ENCODE results near the gene NME1. TPM values are rescaled to one million over a fixed set of nuclear protein-coding genes. Genes with fewer than 3 reads are reported as not detected.

NME1 gene
- total and polyA plus RNA-seq, 9 of the 15 experiments (the other 6 are each of a cell fraction or from before 2014, with no cell fraction given) = 449 to 1,588 (median 604) TPM

DNA sequence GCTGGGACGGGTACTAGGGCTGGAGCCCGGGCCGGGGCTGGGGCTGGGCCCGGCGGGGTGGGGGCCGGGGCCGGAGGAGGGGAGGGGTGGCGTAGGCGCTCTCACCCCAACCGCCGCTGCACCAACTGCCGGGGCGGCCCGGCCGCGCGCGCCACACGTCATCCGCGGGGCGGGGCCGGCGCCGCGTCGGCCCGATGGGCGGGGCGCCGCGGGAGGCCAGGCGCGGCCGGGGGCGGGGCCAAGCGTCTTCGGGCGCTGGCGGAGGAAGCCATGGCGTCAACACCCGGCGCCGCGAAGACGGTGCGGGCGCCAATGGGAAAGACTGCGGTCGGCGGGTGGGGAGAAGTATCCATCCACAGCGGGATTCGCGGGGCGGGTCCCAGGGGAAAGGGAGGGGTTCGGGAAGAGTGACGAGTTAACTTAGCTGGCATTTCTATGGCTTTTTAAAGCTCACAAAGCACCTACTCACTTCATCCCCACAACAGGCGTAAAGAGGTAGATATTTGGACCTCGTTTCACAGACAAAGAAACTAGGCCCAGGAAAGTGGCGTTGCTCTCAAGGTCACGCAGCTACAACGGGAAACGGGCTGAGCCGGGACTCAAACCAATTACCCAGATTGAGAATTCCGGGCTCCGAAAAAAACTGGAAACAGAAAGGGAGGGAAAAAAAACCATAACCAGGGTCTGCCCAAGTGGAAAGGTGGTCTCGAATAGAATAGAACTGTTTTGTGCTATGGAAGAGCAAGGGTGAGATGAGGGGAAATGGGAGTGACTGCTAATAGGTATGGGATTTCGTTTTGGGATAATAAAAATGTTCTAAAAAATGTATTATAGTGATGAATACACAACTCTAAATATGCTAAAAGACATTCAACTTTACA is 32.4 kb upstream of the NME1 start, which contains the start of gene SPAG9 (continued):
- TF ChIP-seq, protein P1, sequence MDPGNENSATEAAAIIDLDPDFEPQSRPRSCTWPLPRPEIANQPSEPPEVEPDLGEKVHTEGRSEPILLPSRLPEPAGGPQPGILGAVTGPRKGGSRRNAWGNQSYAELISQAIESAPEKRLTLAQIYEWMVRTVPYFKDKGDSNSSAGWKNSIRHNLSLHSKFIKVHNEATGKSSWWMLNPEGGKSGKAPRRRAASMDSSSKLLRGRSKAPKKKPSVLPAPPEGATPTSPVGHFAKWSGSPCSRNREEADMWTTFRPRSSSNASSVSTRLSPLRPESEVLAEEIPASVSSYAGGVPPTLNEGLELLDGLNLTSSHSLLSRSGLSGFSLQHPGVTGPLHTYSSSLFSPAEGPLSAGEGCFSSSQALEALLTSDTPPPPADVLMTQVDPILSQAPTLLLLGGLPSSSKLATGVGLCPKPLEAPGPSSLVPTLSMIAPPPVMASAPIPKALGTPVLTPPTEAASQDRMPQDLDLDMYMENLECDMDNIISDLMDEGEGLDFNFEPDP (CRISPR knock-in tag; IDR thresholded peaks at IDR 0.05) = no peak
- TF ChIP-seq CREM (IDR thresholded peaks at IDR 0.05; ENCODE audit: low read depth) (peak; percentile 97), CXXC5 (CRISPR knock-in tag; IDR thresholded peaks at IDR 0.05) (peak; percentile 84), ZNF384 (IDR thresholded peaks at IDR 0.05; ENCODE audit: low read depth, low read length) (no peak), ZBTB7A (IDR thresholded peaks at IDR 0.05; ENCODE audit: borderline replicate concordance, control insufficient read depth, low read depth, low read length) (peak; percentile 53; the same call in 1 of the 2 replicates), BACH1 (tag; IDR thresholded peaks at IDR 0.05) (0 out of 2 replicates have a peak, but pooled peaks have one; percentile 69), NR2C2 (CRISPR knock-in tag; IDR thresholded peaks at IDR 0.05) (no peak), NR2C2 (tag; IDR thresholded peaks at IDR 0.05) (peak; percentile 65; the same call in 1 of the 2 replicates), ZNF707 (CRISPR knock-in tag; conservative IDR thresholded peaks at IDR 0.05) (no peak), CEBPB (tag; IDR thresholded peaks at IDR 0.05) (no peak), FOS (IDR thresholded peaks at IDR 0.05; ENCODE audit: extremely low read depth, insufficient read length) (no peak), PRPF4 (IDR thresholded peaks at IDR 0.05; ENCODE audit: insufficient read depth, low read depth, low read length, poor library complexity, severe bottlenecking) (no peak), HDAC2 (IDR thresholded peaks at IDR 0.05) (peak; percentile 38; the same call in 1 of the 2 replicates), SRF (CRISPR knock-in tag; IDR thresholded peaks at IDR 0.05) (no peak), ILK (tag; IDR thresholded peaks at IDR 0.05; ENCODE audit: borderline replicate concordance, low read depth) (no peak), OTX1 (CRISPR knock-in tag; IDR thresholded peaks at IDR 0.05) (peak; percentile 55; the same call in 1 of the 2 replicates), ZNF436 (CRISPR knock-in tag; IDR thresholded peaks at IDR 0.05) (no peak), HMGN3 (IDR thresholded peaks at IDR 0.05; ENCODE audit: borderline replicate concordance, extremely low read depth, insufficient read length, low read depth, low read length) (peak; percentile 27), GTF2A2 (tag; IDR thresholded peaks at IDR 0.05) (no peak), MEIS2 (IDR thresholded peaks at IDR 0.05; ENCODE audit: partially characterized antibody) (no peak), RBM22 (IDR thresholded peaks at IDR 0.05; ENCODE audit: low read depth, low read length, poor library complexity, severe bottlenecking) (no peak)
- TF ChIP-seq, protein P2, sequence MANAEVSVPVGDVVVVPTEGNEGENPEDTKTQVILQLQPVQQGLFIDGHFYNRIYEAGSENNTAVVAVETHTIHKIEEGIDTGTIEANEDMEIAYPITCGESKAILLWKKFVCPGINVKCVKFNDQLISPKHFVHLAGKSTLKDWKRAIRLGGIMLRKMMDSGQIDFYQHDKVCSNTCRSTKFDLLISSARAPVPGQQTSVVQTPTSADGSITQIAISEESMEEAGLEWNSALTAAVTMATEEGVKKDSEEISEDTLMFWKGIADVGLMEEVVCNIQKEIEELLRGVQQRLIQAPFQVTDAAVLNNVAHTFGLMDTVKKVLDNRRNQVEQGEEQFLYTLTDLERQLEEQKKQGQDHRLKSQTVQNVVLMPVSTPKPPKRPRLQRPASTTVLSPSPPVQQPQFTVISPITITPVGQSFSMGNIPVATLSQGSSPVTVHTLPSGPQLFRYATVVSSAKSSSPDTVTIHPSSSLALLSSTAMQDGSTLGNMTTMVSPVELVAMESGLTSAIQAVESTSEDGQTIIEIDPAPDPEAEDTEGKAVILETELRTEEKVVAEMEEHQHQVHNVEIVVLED (CRISPR knock-in tag; IDR thresholded peaks at IDR 0.05) = peak; percentile 65; the same call in 1 of the 2 replicates
- TF ChIP-seq, protein P3, sequence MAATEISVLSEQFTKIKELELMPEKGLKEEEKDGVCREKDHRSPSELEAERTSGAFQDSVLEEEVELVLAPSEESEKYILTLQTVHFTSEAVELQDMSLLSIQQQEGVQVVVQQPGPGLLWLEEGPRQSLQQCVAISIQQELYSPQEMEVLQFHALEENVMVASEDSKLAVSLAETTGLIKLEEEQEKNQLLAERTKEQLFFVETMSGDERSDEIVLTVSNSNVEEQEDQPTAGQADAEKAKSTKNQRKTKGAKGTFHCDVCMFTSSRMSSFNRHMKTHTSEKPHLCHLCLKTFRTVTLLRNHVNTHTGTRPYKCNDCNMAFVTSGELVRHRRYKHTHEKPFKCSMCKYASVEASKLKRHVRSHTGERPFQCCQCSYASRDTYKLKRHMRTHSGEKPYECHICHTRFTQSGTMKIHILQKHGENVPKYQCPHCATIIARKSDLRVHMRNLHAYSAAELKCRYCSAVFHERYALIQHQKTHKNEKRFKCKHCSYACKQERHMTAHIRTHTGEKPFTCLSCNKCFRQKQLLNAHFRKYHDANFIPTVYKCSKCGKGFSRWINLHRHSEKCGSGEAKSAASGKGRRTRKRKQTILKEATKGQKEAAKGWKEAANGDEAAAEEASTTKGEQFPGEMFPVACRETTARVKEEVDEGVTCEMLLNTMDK (IDR thresholded peaks at IDR 0.05; ENCODE audit: borderline replicate concordance, insufficient read depth, low read depth, low read length, poor library complexity, severe bottlenecking) = no peak

All from K562 (cell line).